MM.1S (cell line): Measurements from ENCODE around the gene ABCA3.

Experiments
- DNase-seq: peaks from one replicate; pipeline ENCODE4 v3.0.0-alpha.2; 2015
- H2AFZ ChIP-seq: fragments of 300-600 bp; sonication (generic); 2 replicates; pipeline ENCODE4 v1.6.0; 2016; ENCODE audit warnings: antibody characterized with exemption, low read length
- H3F3A ChIP-seq: fragments of 300-600 bp; sonication (generic); 2 replicates; pipeline ENCODE4 v1.6.1; 2016; ENCODE audit warnings: mild to moderate bottlenecking, antibody characterized with exemption, low read length, moderate library complexity, mixed read lengths; ENCODE audit not compliant: insufficient read depth
- H3K27ac ChIP-seq: fragments of 300-600 bp; sonication (generic); 2 replicates; pipeline ENCODE4 v1.5.1; 2016; ENCODE audit warnings: mild to moderate bottlenecking, low read length
- H3K27me3 ChIP-seq: fragments of 300-600 bp; sonication (generic); replicated peaks from 2 replicates; pipeline ENCODE4 v1.6.0; 2016; ENCODE audit warnings: low read length; ENCODE audit not compliant: insufficient read depth
- H3K36me3 ChIP-seq: fragments of 300-600 bp; sonication (generic); replicated peaks from 2 replicates; pipeline ENCODE4 v1.6.1; 2016; ENCODE audit warnings: mild to moderate bottlenecking, low read length, mixed read lengths; ENCODE audit not compliant: insufficient read depth
- H3K4me1 ChIP-seq: fragments of 300-600 bp; sonication (generic); 2 replicates; pipeline ENCODE4 v1.6.1; 2016; ENCODE audit warnings: low read length, mixed read lengths
- H3K4me2 ChIP-seq: fragments of 300-600 bp; sonication (generic); 2 replicates; pipeline ENCODE4 v1.6.0; 2016; ENCODE audit warnings: low read depth, low read length
- H3K4me3 ChIP-seq: fragments of 300-600 bp; sonication (generic); 2 replicates; pipeline ENCODE4 v1.5.1; 2016; ENCODE audit warnings: low read length, mixed read lengths
- H3K79me2 ChIP-seq: fragments of 300-600 bp; sonication (generic); 2 replicates; pipeline ENCODE4 v1.6.1; 2016; ENCODE audit warnings: mixed run types, low read length, mixed read lengths
- H3K9ac ChIP-seq: fragments of 300-600 bp; sonication (generic); 2 replicates; pipeline ENCODE4 v1.6.1; 2016; ENCODE audit warnings: low read length, mixed read lengths
- H3K9me2 ChIP-seq: fragments of 300-600 bp; sonication (generic); replicated peaks from 2 replicates; pipeline ENCODE4 v1.6.1; 2016; ENCODE audit warnings: mild to moderate bottlenecking, low read length, mixed read lengths; ENCODE audit not compliant: insufficient read depth
- H3K9me3 ChIP-seq: fragments of 300-600 bp; sonication (generic); replicated peaks from 2 replicates; pipeline ENCODE4 v1.6.1; 2016; ENCODE audit warnings: mild to moderate bottlenecking, low read length, mixed read lengths; ENCODE audit not compliant: insufficient read depth
- H4K20me1 ChIP-seq: fragments of 300-600 bp; sonication (generic); 2 replicates; pipeline ENCODE4 v1.6.1; 2016; ENCODE audit warnings: mild to moderate bottlenecking, low read length, moderate library complexity, mixed read lengths; ENCODE audit not compliant: insufficient read depth
- EZH2 ChIP-seq: fragments of 300-600 bp; sonication (generic); optimal IDR thresholded peaks from 2 replicates; pipeline ENCODE3; 2017; ENCODE audit warnings: low read depth, mild to moderate bottlenecking, antibody characterized with exemption, low read length, mixed read lengths
- EZH2phosphoT487 ChIP-seq: fragments of 300-600 bp; sonication (generic); IDR thresholded peaks from 2 replicates; pipeline ENCODE4 v1.6.1; 2018; ENCODE audit warnings: antibody characterized with exemption, low read length
- TF ChIP-seq, protein P1 (sequence below): fragments of 300-600 bp; sonication (generic); IDR thresholded peaks from 2 replicates; pipeline ENCODE4 v1.5.1; 2016; ENCODE audit warnings: antibody characterized with exemption, low read length, mixed read lengths

Gene ABCA3

GRCh38 chr16:2244301-2244700, 96.2 kb downstream of the ABCA3 start:
- Histone ChIP-seq H3K9me2 (no peaks in the 10 kb centered on the region), H3K9ac (no peak overlapping the region), H3F3A (no peaks in the 10 kb centered on the region), H3K79me2 (peaks cover 42% of the 10 kb centered on the region), H3K36me3 (peaks cover 5% of the 10 kb centered on the region; the same call in 1 of the 2 replicates), H3K9me3 (no peaks in the 10 kb centered on the region), H3K4me2 (no peak overlapping the region), H4K20me1 (no peaks in the 10 kb centered on the region), H3K4me1 (no peaks in the 10 kb centered on the region), H3K27ac (no peak overlapping the region), H2AFZ (no peak overlapping the region), H3K4me3 (no peak overlapping the region), H3K27me3 (no peaks in the 10 kb centered on the region)
- DNase-seq: no peak
- TF ChIP-seq EZH2phosphoT487 (no peak), EZH2 (no peak)
- TF ChIP-seq, protein P1, sequence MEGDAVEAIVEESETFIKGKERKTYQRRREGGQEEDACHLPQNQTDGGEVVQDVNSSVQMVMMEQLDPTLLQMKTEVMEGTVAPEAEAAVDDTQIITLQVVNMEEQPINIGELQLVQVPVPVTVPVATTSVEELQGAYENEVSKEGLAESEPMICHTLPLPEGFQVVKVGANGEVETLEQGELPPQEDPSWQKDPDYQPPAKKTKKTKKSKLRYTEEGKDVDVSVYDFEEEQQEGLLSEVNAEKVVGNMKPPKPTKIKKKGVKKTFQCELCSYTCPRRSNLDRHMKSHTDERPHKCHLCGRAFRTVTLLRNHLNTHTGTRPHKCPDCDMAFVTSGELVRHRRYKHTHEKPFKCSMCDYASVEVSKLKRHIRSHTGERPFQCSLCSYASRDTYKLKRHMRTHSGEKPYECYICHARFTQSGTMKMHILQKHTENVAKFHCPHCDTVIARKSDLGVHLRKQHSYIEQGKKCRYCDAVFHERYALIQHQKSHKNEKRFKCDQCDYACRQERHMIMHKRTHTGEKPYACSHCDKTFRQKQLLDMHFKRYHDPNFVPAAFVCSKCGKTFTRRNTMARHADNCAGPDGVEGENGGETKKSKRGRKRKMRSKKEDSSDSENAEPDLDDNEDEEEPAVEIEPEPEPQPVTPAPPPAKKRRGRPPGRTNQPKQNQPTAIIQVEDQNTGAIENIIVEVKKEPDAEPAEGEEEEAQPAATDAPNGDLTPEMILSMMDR: no peak

- H3K4me1 ChIP-seq: no peaks in the 10 kb centered on the region
- H3K9me3 ChIP-seq: no peaks in the 10 kb centered on the region
- H3K27ac ChIP-seq: no peak overlapping the region
- no peak overlapping the region for H3K9ac ChIP-seq
- H3K79me2 ChIP-seq: peaks cover 38% of the 10 kb centered on the region
- no peak overlapping the region for H2AFZ ChIP-seq
- peaks cover 5% of the 10 kb centered on the region; the same call in 1 of the 2 replicates for H3K36me3 ChIP-seq
- DNase-seq: no peak
- no peaks in the 10 kb centered on the region for H3K27me3 ChIP-seq
- H3K4me3 ChIP-seq: no peak overlapping the region
- H3K4me2 ChIP-seq: no peak overlapping the region
- TF ChIP-seq, protein P1: no peak
- TF ChIP-seq EZH2 (no peak), EZH2phosphoT487 (no peak)
- H4K20me1 ChIP-seq: no peaks in the 10 kb centered on the region
- no peaks in the 10 kb centered on the region for H3K9me2 ChIP-seq
- H3F3A ChIP-seq: no peaks in the 10 kb centered on the region
These were observed 96.7 kb downstream of the ABCA3 start for GRCh38 chr16:2243781-2244180.

- H3K9ac ChIP-seq: no peak overlapping the region
- DNase-seq: no peak
These were observed 97.4 kb downstream of the ABCA3 start for GRCh38 chr16:2243031-2243528.

More at GRCh38 chr16:2243031-2243528, 97.4 kb downstream of the ABCA3 start:
- Histone ChIP-seq H3K4me3 (no peak overlapping the region), H3K36me3 (peaks cover 5% of the 10 kb centered on the region; the same call in 1 of the 2 replicates), H3K4me1 (no peaks in the 10 kb centered on the region), H3K79me2 (peaks cover 31% of the 10 kb centered on the region), H4K20me1 (no peaks in the 10 kb centered on the region), H3K4me2 (no peak overlapping the region), H3K9me2 (no peaks in the 10 kb centered on the region), H3K27ac (no peak overlapping the region), H3K27me3 (no peaks in the 10 kb centered on the region), H2AFZ (no peak overlapping the region), H3K9me3 (no peaks in the 10 kb centered on the region), H3F3A (no peaks in the 10 kb centered on the region)
- TF ChIP-seq EZH2phosphoT487 (no peak), EZH2 (no peak)
- TF ChIP-seq, protein P1: no peak
